OCI-LY1 (cell line): ENCODE measurements around the gene CAB39L.

ENCODE experiments used
- CTCF ChIP-seq: fragments of 200-600 bp; sonication (generic), shearing (Covaris generic); IDR thresholded peaks from 2 replicates; pipeline ENCODE4 v1.5.1; 2017; ENCODE audit warnings: mild to moderate bottlenecking, antibody characterized with exemption, low read length, moderate library complexity, mixed read lengths
- EZH2 ChIP-seq: fragments of 200-600 bp; sonication (generic), shearing (Covaris generic); IDR thresholded peaks from 2 replicates; pipeline ENCODE4 v1.8.0; 2017; ENCODE audit warnings: borderline replicate concordance, mixed run types, mild to moderate bottlenecking, antibody characterized with exemption, low read length, moderate library complexity, mixed read lengths

DNA sequence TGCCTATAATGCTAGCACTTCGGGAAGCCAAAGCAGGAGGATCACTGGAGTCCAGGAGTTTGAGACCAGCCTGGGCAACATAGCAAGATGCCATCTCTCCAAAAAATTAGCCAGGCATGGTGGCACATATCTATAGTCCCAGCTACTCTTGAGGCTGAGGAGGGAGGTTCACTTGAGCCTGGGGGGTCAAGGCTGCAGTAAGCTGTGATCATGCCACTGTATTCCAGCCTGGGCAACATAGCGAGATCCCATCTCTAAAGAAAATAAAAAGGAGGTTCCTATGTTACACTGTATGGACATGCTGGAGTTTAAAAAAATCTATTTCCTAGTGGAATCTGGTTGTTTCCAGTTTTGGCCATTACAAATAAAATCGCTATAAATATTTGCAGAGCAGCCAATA lies 2.6 kb downstream of the CAB39L start:
- TF ChIP-seq CTCF (no peak), EZH2 (no peak)
